T-helper 17 cell (primary cell): ENCODE results near the gene ZNF763. TPM values are rescaled to one million over a fixed set of nuclear protein-coding genes. Genes with fewer than 3 reads are reported as not detected.
A peak's percentile ranks its signal among the peaks of the same experiment; 100 is the strongest.
"Not testable (repeated sequence)": the region's sequence is repeated elsewhere in the genome, so short reads cannot be mapped to it uniquely, and the experiment has no call there.

Experiments
- ATAC-seq: fragments of 150-1000 bp; cut with Tn5 transposase; 2 replicates; pipeline ENCODE4 v1.10.0; 2021; ENCODE audit warnings: mild to moderate bottlenecking, moderate library complexity
- DNase-seq, 3 donors: peaks; one replicate each; pipeline versions ENCODE4 v3.0.0 to v3.0.0-alpha.2; 2020 to 2021
- H3K9me3 ChIP-seq: one replicate; pipeline ENCODE4 v1.7.0; 2013; ENCODE audit warnings: low read length, mild to moderate bottlenecking; ENCODE audit not compliant: control insufficient read depth, poor library complexity, severe bottlenecking
- H3K27ac Mint-ChIP-seq: one replicate; pipeline ENCODE4 v1.8.0; 2022; ENCODE audit warnings: mild to moderate bottlenecking, moderate library complexity, mixed read lengths
- H3K27me3 Mint-ChIP-seq: one replicate; pipeline ENCODE4 v1.8.0; 2022; ENCODE audit warnings: mixed read lengths
- H3K36me3 Mint-ChIP-seq: one replicate; pipeline ENCODE4 v1.8.0; 2022; ENCODE audit warnings: low read depth, mixed read lengths
- H3K4me1 Mint-ChIP-seq: one replicate; pipeline ENCODE4 v1.8.0; 2022; ENCODE audit warnings: mild to moderate bottlenecking, mixed read lengths
- H3K4me3 Mint-ChIP-seq: one replicate; pipeline ENCODE4 v1.8.0; 2022; ENCODE audit warnings: mild to moderate bottlenecking, moderate library complexity, mixed read lengths
- total RNA-seq, 4 donors: library from RNA in 2 of 4; stranded (reverse) in 2 of 4; gene quantifications; one replicate each; pipeline ENCODE4 v1.2.3 and lab custom pipeline; 2022 to 2026

The ZNF763 gene
- total RNA-seq, 2 donors from 2014 or later = 1.5 to 1.7 TPM

GRCh38 chr19:11984986-11985385, 20.1 kb downstream of the ZNF763 start:
- Mint-ChIP-seq H3K36me3 (no peaks in the 10 kb centered on the region), H3K27ac (no peak overlapping the region), H3K4me3 (no peak overlapping the region), H3K27me3 (no peaks in the 10 kb centered on the region), H3K4me1 (peaks cover 11% of the 10 kb centered on the region)
- peaks cover 14% of the 10 kb centered on the region for H3K9me3 ChIP-seq
- ATAC-seq (no peak), DNase-seq (no peak)

- Mint-ChIP-seq H3K36me3 (no peaks in the 10 kb centered on the region), H3K4me1 (peaks cover 18% of the 10 kb centered on the region), H3K27me3 (no peaks in the 10 kb centered on the region), H3K4me3 (peak overlapping the region; percentile 96), H3K27ac (peak overlapping the region; percentile 93)
- ATAC-seq (no peak), DNase-seq (no peak)
- H3K9me3 ChIP-seq = peaks cover 4% of the 10 kb centered on the region
Measured at GRCh38 chr19:11986754-11987153, 21.9 kb downstream of the ZNF763 start.

GRCh38 chr19:11987405-11988281, 22.8 kb downstream of the ZNF763 start:
- H3K27ac Mint-ChIP-seq = peak overlapping the region; percentile 93
- H3K9me3 ChIP-seq = no peaks in the 10 kb centered on the region
- H3K36me3 Mint-ChIP-seq = no peaks in the 10 kb centered on the region
- no peaks in the 10 kb centered on the region for H3K27me3 Mint-ChIP-seq
- H3K4me3 Mint-ChIP-seq = peak overlapping the region; percentile 96
- DNase-seq (peak; percentile 77 to 79 (median 78)), ATAC-seq (peak; percentile 91)
- peaks cover 20% of the 10 kb centered on the region for H3K4me1 Mint-ChIP-seq

- Mint-ChIP-seq H3K27me3 (no peaks in the 10 kb centered on the region), H3K4me1 (peaks cover 25% of the 10 kb centered on the region)
- ATAC-seq = no peak
Measured at GRCh38 chr19:11989112-11989456, 24.2 kb downstream of the ZNF763 start.

GRCh38 chr19:11991921-11992320, 27.1 kb downstream of the ZNF763 start:
- H3K4me1 Mint-ChIP-seq = peaks cover 27% of the 10 kb centered on the region
- H3K4me3 Mint-ChIP-seq, ATAC-seq, H3K27me3 Mint-ChIP-seq, H3K9me3 ChIP-seq, H3K27ac Mint-ChIP-seq, H3K36me3 Mint-ChIP-seq, DNase-seq: not testable (repeated sequence)

More at GRCh38 chr19:11989112-11989456, 24.2 kb downstream of the ZNF763 start:
- Mint-ChIP-seq H3K27ac (peak overlapping the region; percentile 93), H3K36me3 (no peaks in the 10 kb centered on the region), H3K4me3 (peak overlapping the region; percentile 96)
- H3K9me3 ChIP-seq = no peaks in the 10 kb centered on the region
- DNase-seq = no peak

GRCh38 chr19:11995174-11995573, 30.3 kb downstream of the ZNF763 start:
- no peaks in the 10 kb centered on the region for H3K9me3 ChIP-seq
- H3K4me3 Mint-ChIP-seq = no peak overlapping the region
- peaks cover 5% of the 10 kb centered on the region for H3K36me3 Mint-ChIP-seq
- ATAC-seq (no peak), DNase-seq (no peak)
- H3K27ac Mint-ChIP-seq = no peak overlapping the region
- no peaks in the 10 kb centered on the region for H3K27me3 Mint-ChIP-seq
- H3K4me1 Mint-ChIP-seq = peaks cover 26% of the 10 kb centered on the region

GRCh38 chr19:12000152-12000981, 35.5 kb downstream of the ZNF763 start:
- peak overlapping the region; percentile 11 for H3K27ac Mint-ChIP-seq
- DNase-seq (no peak), ATAC-seq (peak; percentile 21)
- no peaks in the 10 kb centered on the region for H3K9me3 ChIP-seq
- H3K36me3 Mint-ChIP-seq = peaks cover 5% of the 10 kb centered on the region
- H3K4me3 Mint-ChIP-seq = no peak overlapping the region
- H3K27me3 Mint-ChIP-seq = no peaks in the 10 kb centered on the region
- peaks cover 19% of the 10 kb centered on the region for H3K4me1 Mint-ChIP-seq

- peaks cover 33% of the 10 kb centered on the region for H3K9me3 ChIP-seq
- H3K4me1 Mint-ChIP-seq = no peaks in the 10 kb centered on the region
- H3K27ac Mint-ChIP-seq = no peak overlapping the region
- peaks cover 8% of the 10 kb centered on the region for H3K36me3 Mint-ChIP-seq
- H3K4me3 Mint-ChIP-seq = no peak overlapping the region
- ATAC-seq (no peak), DNase-seq (no peak)
- H3K27me3 Mint-ChIP-seq = no peaks in the 10 kb centered on the region
Measured at GRCh38 chr19:12015015-12015752, 50.3 kb downstream of the ZNF763 start.

GRCh38 chr19:12015753-12016116, 50.9 kb downstream of the ZNF763 start:
- H3K9me3 ChIP-seq = peaks cover 33% of the 10 kb centered on the region
- Mint-ChIP-seq H3K36me3 (peaks cover 7% of the 10 kb centered on the region), H3K27me3 (no peaks in the 10 kb centered on the region), H3K4me1 (no peaks in the 10 kb centered on the region), H3K4me3 (no peak overlapping the region), H3K27ac (no peak overlapping the region)
- DNase-seq (no peak), ATAC-seq (no peak)

Other genes starting within 250 kb of the ZNF763 start
- gene ZNF823, start 226.1 kb upstream of the ZNF763 start, total RNA-seq = 1 to 10 TPM; 1.7 to 2.4 TPM
- 1 to 10 TPM; 3.3 to 4.6 TPM for gene ZNF441, start 198.0 kb upstream of the ZNF763 start, total RNA-seq
- gene ZNF491, start 166.5 kb upstream of the ZNF763 start, total RNA-seq = under 1 TPM; 0.26 to 0.60 TPM
- gene ZNF440, start 150.8 kb upstream of the ZNF763 start, total RNA-seq = 1 to 10 TPM; 7.9 to 9.5 TPM
- 1 to 10 TPM; 4.5 to 8.4 TPM for gene ZNF439, start 116.3 kb upstream of the ZNF763 start, total RNA-seq
- 1 to 10 TPM; 2.3 to 2.4 TPM for gene ZNF69, start 77.3 kb upstream of the ZNF763 start, total RNA-seq
- gene ZNF700, start 39.9 kb upstream of the ZNF763 start, total RNA-seq = 10 to 100 TPM; 14.3 to 18.7 TPM
- 1 to 10 TPM in 1 of 2 donors, under 1 TPM in 1; 0.85 to 1.3 TPM for gene ZNF433, start 70.6 kb downstream of the ZNF763 start, total RNA-seq
- gene ZNF878, start 87.9 kb downstream of the ZNF763 start, total RNA-seq = not detected
- gene ZNF844, start 99.7 kb downstream of the ZNF763 start, total RNA-seq = 1 to 10 TPM; 4.7 to 9.7 TPM
- 1 to 10 TPM; 1.3 to 1.6 TPM for gene ZNF20, start 175.3 kb downstream of the ZNF763 start, total RNA-seq
- gene ZNF625, start 191.7 kb downstream of the ZNF763 start, total RNA-seq = 1 to 10 TPM in 1 of 2 donors, under 1 TPM in 1; 0.75 to 1.4 TPM
- 10 to 100 TPM; 26.9 to 32.0 TPM for gene ZNF136, start 198.1 kb downstream of the ZNF763 start, total RNA-seq